Glutamatergic neuron (in vitro differentiated cells): ENCODE measurements around the gene FBXO44. TPM values are rescaled to one million over a fixed set of nuclear protein-coding genes. Genes with fewer than 3 reads are reported as not detected.

Experiments used
- DNase-seq: peaks from one replicate; pipeline ENCODE4 v3.0.0; 2022
- H3K27ac Mint-ChIP-seq: one replicate; pipeline ENCODE4 v1.8.0; 2020; ENCODE audit warnings: mild to moderate bottlenecking, mixed read lengths, inconsistent platforms; ENCODE audit not compliant: unreplicated experiment
- H3K27me3 Mint-ChIP-seq: one replicate; pipeline ENCODE4 v1.8.0; 2020; ENCODE audit warnings: mild to moderate bottlenecking, moderate library complexity, mixed read lengths, inconsistent platforms; ENCODE audit not compliant: unreplicated experiment
- H3K36me3 Mint-ChIP-seq: one replicate; pipeline ENCODE4 v1.8.0; 2020; ENCODE audit warnings: mild to moderate bottlenecking, mixed read lengths, inconsistent platforms; ENCODE audit not compliant: unreplicated experiment
- H3K4me1 Mint-ChIP-seq: one replicate; pipeline ENCODE4 v1.8.0; 2020; ENCODE audit warnings: mild to moderate bottlenecking, low read depth, mixed read lengths, inconsistent platforms; ENCODE audit not compliant: unreplicated experiment
- H3K4me3 Mint-ChIP-seq: one replicate; pipeline ENCODE4 v1.8.0; 2020; ENCODE audit warnings: mild to moderate bottlenecking, mixed read lengths, inconsistent platforms; ENCODE audit not compliant: unreplicated experiment
- H3K9me3 Mint-ChIP-seq: one replicate; pipeline ENCODE4 v1.8.0; 2020; ENCODE audit warnings: mild to moderate bottlenecking, moderate library complexity, mixed read lengths, inconsistent platforms; ENCODE audit not compliant: unreplicated experiment
- CTCF ChIP-seq: fragments of 200-600 bp; sonication (generic); IDR thresholded peaks from one replicate; pipeline ENCODE4 v1.5.0; 2021; ENCODE audit not compliant: partially characterized antibody, unreplicated experiment
- total RNA-seq: library from RNA; stranded (reverse); fragmentation: NEBNext Ultra II Directional; extraction: Animal tissue kit (Norgen Biotek cat#: 25700); gene quantifications from one replicate; pipeline ENCODE4 v1.2.1, GENCODE V29; 2021; ENCODE audit not compliant: unreplicated experiment

FBXO44 gene
- total RNA-seq, 1 donor from 2014 or later: 51.7 TPM

DNA sequence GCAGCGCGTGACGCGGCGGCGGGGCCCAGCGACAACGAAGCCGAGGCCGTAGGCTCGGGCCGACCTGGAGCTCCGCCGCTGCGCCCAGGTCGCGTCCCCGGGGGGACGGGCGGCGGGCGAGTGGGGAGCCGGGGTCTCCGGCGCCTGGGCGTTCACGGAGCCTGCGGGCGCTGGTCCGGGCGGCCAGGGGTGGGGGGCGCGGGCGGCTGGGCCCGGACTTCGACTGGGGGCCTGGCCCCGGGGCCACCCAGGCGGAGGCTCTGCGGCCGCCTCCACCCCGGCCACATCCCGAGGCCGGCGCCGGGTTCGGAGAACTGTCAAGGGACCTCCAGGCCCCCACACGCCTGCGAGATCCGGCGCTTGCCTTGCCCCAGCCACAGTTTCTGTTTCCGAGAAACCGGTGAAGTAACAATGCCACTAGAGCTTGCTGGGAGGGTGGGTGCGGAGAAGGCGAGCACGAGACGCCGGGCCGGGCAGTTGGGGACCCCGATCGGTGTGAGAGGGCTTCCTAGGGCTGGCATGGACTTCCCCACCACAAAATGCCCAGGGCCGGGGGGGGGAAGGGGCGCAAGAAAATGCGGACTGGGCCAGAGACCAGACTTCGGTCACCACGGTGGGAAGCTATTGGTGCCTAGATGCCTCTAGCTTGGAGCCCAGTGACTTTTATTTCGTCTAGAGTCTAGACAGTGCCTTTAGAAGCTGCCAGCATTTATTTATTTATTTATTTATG lies 9.8 kb downstream of the FBXO44 start:
- Mint-ChIP-seq H3K9me3 (peaks cover 1% of the 10 kb centered on the region), H3K4me3 (peak overlapping the region; percentile 69), H3K27ac (no peak overlapping the region), H3K27me3 (peaks cover 6% of the 10 kb centered on the region), H3K36me3 (no peaks in the 10 kb centered on the region), H3K4me1 (peaks cover 1% of the 10 kb centered on the region)
- DNase-seq: no peak
- TF ChIP-seq CTCF: no peak

DNA sequence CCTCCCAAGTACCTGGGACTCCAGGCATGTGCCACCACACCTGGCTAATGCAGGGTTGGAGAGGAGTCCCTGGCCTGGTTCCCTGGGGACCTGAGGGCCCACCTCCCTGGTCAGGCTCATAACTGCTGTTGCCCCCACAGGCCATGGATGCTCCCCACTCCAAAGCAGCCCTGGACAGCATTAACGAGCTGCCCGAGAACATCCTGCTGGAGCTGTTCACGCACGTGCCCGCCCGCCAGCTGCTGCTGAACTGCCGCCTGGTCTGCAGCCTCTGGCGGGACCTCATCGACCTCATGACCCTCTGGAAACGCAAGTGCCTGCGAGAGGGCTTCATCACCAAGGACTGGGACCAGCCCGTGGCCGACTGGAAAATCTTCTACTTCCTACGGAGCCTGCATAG lies 13.8 kb downstream of the FBXO44 start:
- no peak overlapping the region for H3K27ac Mint-ChIP-seq
- H3K4me3 Mint-ChIP-seq: no peak overlapping the region
- H3K9me3 Mint-ChIP-seq: peaks cover 4% of the 10 kb centered on the region
- no peaks in the 10 kb centered on the region for H3K27me3 Mint-ChIP-seq
- no peaks in the 10 kb centered on the region for H3K36me3 Mint-ChIP-seq
- TF ChIP-seq CTCF: no peak
- peaks cover 1% of the 10 kb centered on the region for H3K4me1 Mint-ChIP-seq
- no peak for DNase-seq

DNA sequence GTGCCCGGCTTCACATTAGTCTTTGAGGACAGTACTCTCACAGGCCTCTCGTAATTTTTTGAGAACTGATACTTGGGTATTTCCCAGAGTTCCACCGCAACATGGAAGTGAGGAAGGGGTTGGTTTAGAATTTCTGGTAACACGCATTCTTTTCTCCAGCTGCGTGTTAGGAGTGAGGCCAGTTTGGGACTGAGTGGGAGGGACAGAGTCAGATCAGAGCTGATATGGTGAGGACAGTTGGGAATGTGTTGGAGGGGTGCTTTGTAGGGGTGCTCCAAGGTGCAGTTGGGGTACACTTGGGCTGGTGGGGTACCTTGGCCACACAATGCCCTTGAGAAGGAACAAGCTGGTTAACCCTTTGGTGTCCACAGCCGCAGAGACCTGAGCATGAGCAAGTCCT lies 16.1 kb downstream of the FBXO44 start:
- Mint-ChIP-seq H3K4me1 (peaks cover 1% of the 10 kb centered on the region), H3K36me3 (no peaks in the 10 kb centered on the region), H3K4me3 (no peak overlapping the region), H3K27me3 (no peaks in the 10 kb centered on the region), H3K27ac (peak overlapping the region; percentile 84), H3K9me3 (peaks cover 4% of the 10 kb centered on the region)
- no peak for DNase-seq
- no peak for TF ChIP-seq CTCF

DNA sequence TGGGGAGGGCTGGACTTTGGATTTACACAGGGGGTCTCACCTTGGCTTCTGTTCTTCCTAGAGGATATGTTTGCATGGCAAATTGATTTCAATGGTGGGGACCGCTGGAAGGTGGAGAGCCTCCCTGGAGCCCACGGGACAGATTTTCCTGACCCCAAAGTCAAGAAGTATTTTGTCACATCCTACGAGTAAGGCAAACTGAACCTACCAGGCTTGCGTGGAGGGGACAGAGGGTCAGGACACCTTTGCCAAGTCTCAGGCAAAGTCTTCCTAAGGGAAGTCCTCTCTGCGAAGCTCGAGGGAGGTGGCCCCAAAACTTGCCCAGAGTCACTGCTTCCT lies 16.5 kb downstream of the FBXO44 start:
- Mint-ChIP-seq H3K9me3 (peaks cover 4% of the 10 kb centered on the region), H3K36me3 (no peaks in the 10 kb centered on the region), H3K27me3 (no peaks in the 10 kb centered on the region), H3K4me3 (no peak overlapping the region), H3K4me1 (peaks cover 1% of the 10 kb centered on the region), H3K27ac (no peak overlapping the region)
- no peak for TF ChIP-seq CTCF
- DNase-seq: no peak

DNA sequence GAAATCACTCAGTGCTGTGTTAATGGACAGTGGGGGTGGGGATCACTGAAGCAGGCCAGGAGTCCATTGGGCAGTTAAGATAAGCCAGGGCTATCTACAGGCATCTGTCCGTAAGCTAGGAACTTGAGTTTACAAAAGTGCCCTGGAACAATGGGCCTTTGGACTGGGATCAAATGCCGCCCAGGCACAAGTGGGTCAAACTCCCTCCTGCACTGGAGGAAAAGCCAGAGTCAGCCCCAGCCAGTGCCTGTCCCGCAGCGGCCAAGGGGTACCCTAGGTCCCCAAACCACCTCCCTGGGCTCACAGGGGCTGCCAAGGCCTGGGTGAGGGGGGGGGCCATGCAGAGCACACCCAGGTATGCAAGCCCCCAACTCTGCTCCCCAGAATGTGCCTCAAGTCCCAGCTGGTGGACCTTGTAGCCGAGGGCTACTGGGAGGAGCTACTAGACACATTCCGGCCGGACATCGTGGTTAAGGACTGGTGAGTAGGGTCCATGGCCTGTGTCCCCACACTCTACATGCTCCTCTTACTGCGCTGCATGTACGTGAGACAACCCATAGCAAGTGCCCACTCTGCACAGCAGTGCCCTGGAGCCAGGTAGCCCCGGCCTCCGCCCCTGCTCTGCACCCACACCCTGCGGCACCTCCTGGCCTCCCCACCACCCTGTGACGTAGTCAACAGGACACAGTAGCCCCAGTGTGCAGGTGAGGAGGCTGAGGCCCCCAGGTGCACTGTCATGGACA lies 17.0 kb downstream of the FBXO44 start:
- no peak overlapping the region for H3K27ac Mint-ChIP-seq
- H3K4me3 Mint-ChIP-seq: no peak overlapping the region
- H3K9me3 Mint-ChIP-seq: peaks cover 4% of the 10 kb centered on the region
- no peaks in the 10 kb centered on the region for H3K27me3 Mint-ChIP-seq
- H3K36me3 Mint-ChIP-seq: no peaks in the 10 kb centered on the region
- DNase-seq: no peak
- H3K4me1 Mint-ChIP-seq: peaks cover 1% of the 10 kb centered on the region
- TF ChIP-seq CTCF: no peak
